ENCODE results near the gene ZNF578. TPM values are rescaled to one million over a fixed set of nuclear protein-coding genes. Genes with fewer than 3 reads are reported as not detected.

ZNF578 gene
- total and polyA plus RNA-seq, 2 experiments from 2014 or later: 0.12 to 0.97 TPM

DNA sequence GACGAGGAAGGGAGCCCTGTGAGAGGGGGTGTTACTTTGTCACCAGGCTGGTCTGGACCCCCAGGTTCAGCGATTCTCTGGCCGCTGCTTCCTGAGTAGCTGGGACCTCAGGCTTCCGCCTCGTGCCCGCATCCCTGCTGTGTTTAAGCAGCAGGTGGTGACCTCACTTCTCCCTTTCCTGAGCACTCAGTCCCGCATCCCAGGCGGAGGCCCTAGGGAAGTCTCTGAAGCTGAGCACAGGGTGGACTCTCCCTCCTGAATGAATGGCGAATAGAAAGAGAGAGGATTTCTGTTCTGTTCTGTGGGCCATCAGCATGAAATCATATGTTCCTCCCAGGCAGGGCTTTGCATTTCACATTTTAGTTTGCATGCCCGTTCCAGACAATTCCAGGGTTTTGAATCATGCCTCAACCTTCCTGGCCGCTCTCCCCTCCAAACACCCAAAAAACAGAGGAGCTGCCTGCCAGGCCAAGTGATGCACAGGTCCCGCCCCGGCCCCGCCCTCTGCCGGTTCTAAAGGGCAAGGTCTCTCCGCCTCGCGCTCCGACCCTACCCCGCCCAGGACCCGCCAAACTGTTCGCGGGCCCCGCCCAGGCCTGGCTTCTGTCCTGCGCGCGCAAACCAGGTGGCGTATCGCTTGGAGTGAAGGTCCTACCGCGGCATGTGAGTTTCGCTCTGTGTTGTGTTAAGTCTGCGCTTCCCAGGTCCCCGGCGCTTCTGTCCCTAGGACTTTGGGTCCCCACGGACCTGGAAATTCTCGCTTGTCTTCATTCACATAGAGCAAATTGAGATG, 39.0 kb downstream of the ZNF578 start:
- no peaks in the 10 kb centered on the region for H3K9me3 ChIP-seq (ENCODE audit: low read depth)
- peak overlapping the region; percentile 60 for H3K27ac ChIP-seq
- TF ChIP-seq, protein P1, sequence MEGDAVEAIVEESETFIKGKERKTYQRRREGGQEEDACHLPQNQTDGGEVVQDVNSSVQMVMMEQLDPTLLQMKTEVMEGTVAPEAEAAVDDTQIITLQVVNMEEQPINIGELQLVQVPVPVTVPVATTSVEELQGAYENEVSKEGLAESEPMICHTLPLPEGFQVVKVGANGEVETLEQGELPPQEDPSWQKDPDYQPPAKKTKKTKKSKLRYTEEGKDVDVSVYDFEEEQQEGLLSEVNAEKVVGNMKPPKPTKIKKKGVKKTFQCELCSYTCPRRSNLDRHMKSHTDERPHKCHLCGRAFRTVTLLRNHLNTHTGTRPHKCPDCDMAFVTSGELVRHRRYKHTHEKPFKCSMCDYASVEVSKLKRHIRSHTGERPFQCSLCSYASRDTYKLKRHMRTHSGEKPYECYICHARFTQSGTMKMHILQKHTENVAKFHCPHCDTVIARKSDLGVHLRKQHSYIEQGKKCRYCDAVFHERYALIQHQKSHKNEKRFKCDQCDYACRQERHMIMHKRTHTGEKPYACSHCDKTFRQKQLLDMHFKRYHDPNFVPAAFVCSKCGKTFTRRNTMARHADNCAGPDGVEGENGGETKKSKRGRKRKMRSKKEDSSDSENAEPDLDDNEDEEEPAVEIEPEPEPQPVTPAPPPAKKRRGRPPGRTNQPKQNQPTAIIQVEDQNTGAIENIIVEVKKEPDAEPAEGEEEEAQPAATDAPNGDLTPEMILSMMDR (IDR thresholded peaks at IDR 0.05; ENCODE audit: poor library complexity): no peak
- TF ChIP-seq EZH2phosphoT487 (IDR thresholded peaks at IDR 0.05; ENCODE audit: low read depth, severe bottlenecking, unreplicated experiment) (no peak), EZH2 (IDR thresholded peaks at IDR 0.05; ENCODE audit: borderline replicate concordance) (no peak)
- no peaks in the 10 kb centered on the region for H3K27me3 ChIP-seq
- WGBS (ENCODE audit: low lambda C conversion rate, missing lambda C conversion rate): 16% methylated on average over 34 of the region's 37 CpGs
- no peaks in the 10 kb centered on the region for H3K36me3 ChIP-seq (replicated peaks; ENCODE audit: insufficient read depth, low read depth)
- peak; percentile 70 for DNase-seq (ENCODE audit: low spot score)
- no peaks in the 10 kb centered on the region for H4K20me1 ChIP-seq (ENCODE audit: insufficient read depth, poor library complexity, severe bottlenecking)
- peak overlapping the region; percentile 99 for H2AFZ ChIP-seq
- peak overlapping the region; percentile 57 for H3K4me3 ChIP-seq
- no peaks in the 10 kb centered on the region for H3K79me2 ChIP-seq
- H3K4me1 ChIP-seq (ENCODE audit: insufficient read depth): no peaks in the 10 kb centered on the region
- no peaks in the 10 kb centered on the region for H3K9me2 ChIP-seq (replicated peaks; ENCODE audit: insufficient read depth)
- H3K4me2 ChIP-seq: peak overlapping the region; percentile 91

DNA sequence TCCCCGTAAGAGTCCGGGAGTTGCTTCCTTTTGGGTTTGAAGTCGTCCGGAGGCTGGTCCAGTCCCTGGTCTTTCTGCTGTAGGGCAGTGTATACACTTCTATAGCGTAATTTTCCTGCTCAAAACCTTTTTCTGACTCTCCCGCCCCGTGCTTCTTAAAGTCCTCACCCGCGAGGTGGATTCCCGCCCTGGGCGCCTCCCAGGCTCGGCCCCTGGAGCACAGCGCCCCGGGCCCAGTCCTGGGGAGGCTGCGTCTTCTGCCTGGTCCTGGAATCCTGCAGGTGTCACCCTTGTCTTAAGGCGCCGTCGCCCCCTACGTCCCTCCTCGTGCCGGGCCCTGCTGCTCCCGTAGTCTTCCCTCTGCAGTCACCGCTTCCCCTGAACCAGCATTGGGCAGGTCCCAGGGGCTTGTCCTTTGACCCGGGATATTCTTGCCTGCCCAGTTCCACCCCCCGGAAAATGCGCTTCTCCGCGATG, 39.7 kb downstream of the ZNF578 start:
- H3K4me2 ChIP-seq: peak overlapping the region; percentile 91

DNA sequence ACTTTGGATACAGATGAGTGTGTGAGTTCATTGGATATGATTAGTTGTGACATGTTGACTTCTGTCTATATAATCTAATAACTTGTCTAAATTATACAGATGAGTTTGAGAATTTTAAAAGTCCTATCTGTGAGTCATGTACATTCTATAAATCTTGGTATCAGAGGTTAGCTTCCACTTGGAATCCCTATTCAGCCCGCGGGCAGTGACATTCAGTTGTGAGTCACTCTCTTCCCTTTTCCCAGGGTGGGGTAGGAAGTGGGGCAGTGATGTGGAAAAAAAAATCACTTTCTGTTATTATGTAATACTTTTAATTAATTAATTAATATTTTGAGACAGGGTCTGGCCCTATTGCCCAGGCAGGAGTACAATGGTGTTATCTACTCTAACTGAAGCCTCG, 41.2 kb downstream of the ZNF578 start:
- Histone ChIP-seq H3K4me1 (ENCODE audit: insufficient read depth) (no peaks in the 10 kb centered on the region), H3K9me2 (replicated peaks; ENCODE audit: insufficient read depth) (no peaks in the 10 kb centered on the region), H3K27me3 (no peaks in the 10 kb centered on the region), H3K36me3 (replicated peaks; ENCODE audit: insufficient read depth, low read depth) (no peaks in the 10 kb centered on the region), H3K4me3 (no peak overlapping the region), H3K79me2 (no peaks in the 10 kb centered on the region), H3K4me2 (no peak overlapping the region), H4K20me1 (ENCODE audit: insufficient read depth, poor library complexity, severe bottlenecking) (no peaks in the 10 kb centered on the region), H3K9me3 (ENCODE audit: low read depth) (no peaks in the 10 kb centered on the region), H2AFZ (no peak overlapping the region), H3K27ac (no peak overlapping the region)
- no peak for DNase-seq (ENCODE audit: low spot score)
- WGBS (ENCODE audit: low lambda C conversion rate, missing lambda C conversion rate): 94% methylated on average over 3 of the region's 3 CpGs
- TF ChIP-seq EZH2 (IDR thresholded peaks at IDR 0.05; ENCODE audit: borderline replicate concordance): no peak
- no peak for TF ChIP-seq EZH2phosphoT487 (IDR thresholded peaks at IDR 0.05; ENCODE audit: low read depth, severe bottlenecking, unreplicated experiment)
- TF ChIP-seq, protein P1 (IDR thresholded peaks at IDR 0.05; ENCODE audit: poor library complexity): no peak

More for the DNA sequence above, 39.7 kb downstream of the ZNF578 start:
- Histone ChIP-seq H3K9me3 (ENCODE audit: low read depth) (no peaks in the 10 kb centered on the region), H3K27ac (peak overlapping the region; percentile 60), H3K79me2 (no peaks in the 10 kb centered on the region), H3K4me3 (peak overlapping the region; percentile 57), H2AFZ (peak overlapping the region; percentile 99), H3K27me3 (no peaks in the 10 kb centered on the region), H3K4me1 (ENCODE audit: insufficient read depth) (no peaks in the 10 kb centered on the region), H4K20me1 (ENCODE audit: insufficient read depth, poor library complexity, severe bottlenecking) (no peaks in the 10 kb centered on the region), H3K9me2 (replicated peaks; ENCODE audit: insufficient read depth) (no peaks in the 10 kb centered on the region), H3K36me3 (replicated peaks; ENCODE audit: insufficient read depth, low read depth) (no peaks in the 10 kb centered on the region)
- no peak for TF ChIP-seq EZH2phosphoT487 (IDR thresholded peaks at IDR 0.05; ENCODE audit: low read depth, severe bottlenecking, unreplicated experiment)
- TF ChIP-seq EZH2 (IDR thresholded peaks at IDR 0.05; ENCODE audit: borderline replicate concordance): no peak
- TF ChIP-seq, protein P1 (IDR thresholded peaks at IDR 0.05; ENCODE audit: poor library complexity): peak; percentile 53
- DNase-seq (ENCODE audit: low spot score): peak; percentile 73
- WGBS (ENCODE audit: low lambda C conversion rate, missing lambda C conversion rate): 2% methylated on average over 27 of the region's 28 CpGs
